H1 (cell line): ENCODE results near the gene PPIL3. TPM values are rescaled to one million over a fixed set of nuclear protein-coding genes. Genes with fewer than 3 reads are reported as not detected.

Experiments
- EGR1 ChIP-seq: IDR thresholded peaks from 2 replicates; pipeline ENCODE4 v1.6.1; 2011; ENCODE audit warnings: low read depth, low read length, borderline replicate concordance
- GABPA ChIP-seq: IDR thresholded peaks from 2 replicates; pipeline ENCODE4 v1.6.1; 2011; ENCODE audit warnings: mild to moderate bottlenecking, low read length, moderate library complexity, borderline replicate concordance; ENCODE audit not compliant: insufficient read depth
- GTF2F1 ChIP-seq: IDR thresholded peaks from 2 replicates; pipeline ENCODE4 v1.6.1; 2012; ENCODE audit warnings: low read depth, low read length, improper control_type of control experiment, borderline replicate concordance
- JUND ChIP-seq: IDR thresholded peaks from 2 replicates; pipeline ENCODE4 v1.6.1; 2011; ENCODE audit warnings: mild to moderate bottlenecking, improper control_type of control experiment, low read length
- KDM1A ChIP-seq: fragments of 200-600, 300-600 bp; sonication (generic); IDR thresholded peaks from 2 replicates; pipeline ENCODE4 v1.7.1; 2016; ENCODE audit warnings: mild to moderate bottlenecking, low read length, borderline replicate concordance
- NANOG ChIP-seq: IDR thresholded peaks from 2 replicates; pipeline ENCODE4 v1.6.1; 2011; ENCODE audit warnings: low read length, low read depth, mild to moderate bottlenecking, inconsistent platforms; ENCODE audit not compliant: insufficient read depth, poor library complexity, severe bottlenecking
- POLR2A ChIP-seq, 2 experiments: IDR thresholded peaks; 1 replicate in 1 of 2; 2 replicates in 1 of 2; pipeline ENCODE4 v1.6.1; 2011; ENCODE audit warnings: low read depth in 2 of 2, low read length in 2 of 2, mild to moderate bottlenecking in 2 of 2; ENCODE audit errors: control extremely low read depth in 1 of 2
- SRF ChIP-seq: IDR thresholded peaks from 2 replicates; pipeline ENCODE4 v1.6.1; 2011; ENCODE audit warnings: mild to moderate bottlenecking, low read depth, low read length, moderate library complexity
- polyA plus RNA-seq, 7 experiments: library from polyadenylated mRNA; depleted of rRNA in 3 of 7; stranded (reverse) in 5 of 7; unstranded in 2 of 7; fragments of >200 nt in 5 of 7; fragments of 200-250 nt in 2 of 7; gene quantifications; 1 replicate in 5 of 7; 2 replicates in 1 of 7; 4 replicates in 1 of 7; pipeline versions ENCODE4 v1.2.1 to v1.2.3, GENCODE V29; 2011 to 2013; ENCODE audit warnings: missing spikeins in 2 of 7, mixed read lengths in 2 of 7
- total RNA-seq: library from RNA; stranded (reverse); fragmentation: NEBNext Ultra II Directional; extraction: Animal tissue kit (Norgen Biotek cat#: 25700); gene quantifications from 2 replicates; pipeline ENCODE4 v1.2.1, GENCODE V29; 2021

Gene PPIL3
- total and polyA plus RNA-seq, 2 of the 8 experiments (the other 6 are each of a cell fraction or from before 2014, with no cell fraction given) = 30.4 to 48.7 TPM

DNA sequence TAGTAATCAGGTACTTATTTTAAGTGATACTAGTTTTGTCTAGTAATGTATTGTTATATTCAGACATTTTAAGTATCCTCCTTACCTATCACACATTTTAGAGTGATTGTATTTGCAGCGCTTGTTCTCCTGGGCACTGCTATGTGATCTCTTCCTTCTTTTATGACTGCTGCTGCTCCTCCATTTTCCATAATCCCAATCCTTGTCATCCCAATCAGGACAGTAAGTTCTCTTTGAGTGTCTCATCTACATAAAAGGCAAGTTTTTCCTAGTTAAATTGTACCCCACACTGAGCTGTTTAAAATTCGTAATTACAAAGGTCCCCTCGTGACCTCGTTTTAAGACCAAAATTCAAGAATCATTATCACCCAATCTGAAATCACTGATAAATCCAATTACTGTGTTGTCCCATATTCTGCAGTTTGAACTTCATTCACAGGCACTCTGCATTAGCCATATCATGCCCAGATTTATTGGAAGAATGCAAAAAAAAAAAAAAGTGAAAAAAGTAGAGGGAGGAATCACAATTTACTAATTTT, 27.2 kb downstream of the PPIL3 start (continued):
- TF ChIP-seq KDM1A (no peak), EGR1 (no peak), SRF (no peak), GABPA (no peak), GTF2F1 (no peak), POLR2A (IDR thresholded peaks at IDR 0.05; ENCODE audit: control extremely low read depth in 1 of 2, low read depth in 2 of 2, low read length in 2 of 2) (no peak), NANOG (no peak), JUND (no peak)
- TF ChIP-seq, all 59 proteins: peak for 0
